Activated CD4-positive, alpha-beta memory T cell treated with anti-CD3 and anti-CD28 coated beads, Interleukin-2, amount 10 ng/mL, durations not matched to agents 7 days and 5 days (primary cell): ENCODE measurements around the gene CASKIN2. TPM values are rescaled to one million over a fixed set of nuclear protein-coding genes. Genes with fewer than 3 reads are reported as not detected.
"Not testable (repeated sequence)": the region's sequence is repeated elsewhere in the genome, so short reads cannot be mapped to it uniquely, and the experiment has no call there.

Source experiments
- CTCF ChIA-PET: fragments of 350-600 bp; sonication (Branson Sonifier 250); formaldehyde crosslinking; loops from one replicate; lab custom pipeline; 2021; ENCODE audit warnings: antibody characterized with exemption, inconsistent platforms; lab: Charles Lee
- POLR2A ChIA-PET: fragments of 350-600 bp; sonication (Branson Sonifier 250); formaldehyde crosslinking; loops from one replicate; lab custom pipeline; 2021; ENCODE audit warnings: antibody characterized with exemption; lab: Charles Lee
- DNase-seq: peaks from one replicate; pipeline ENCODE4 v3.0.0-alpha.2; 2020
- H3K27ac Mint-ChIP-seq: one replicate; pipeline ENCODE4 v1.8.0; 2021; ENCODE audit warnings: mild to moderate bottlenecking, mixed read lengths
- H3K27me3 Mint-ChIP-seq: one replicate; pipeline ENCODE4 v1.8.0; 2021; ENCODE audit warnings: mixed read lengths
- H3K36me3 Mint-ChIP-seq: one replicate; pipeline ENCODE4 v1.8.0; 2021; ENCODE audit warnings: low read depth, mixed read lengths
- H3K4me1 Mint-ChIP-seq: one replicate; pipeline ENCODE4 v1.8.0; 2021; ENCODE audit warnings: mixed read lengths
- H3K4me3 Mint-ChIP-seq: one replicate; pipeline ENCODE4 v1.8.0; 2021; ENCODE audit warnings: mild to moderate bottlenecking, mixed read lengths
- H3K9me3 Mint-ChIP-seq: one replicate; pipeline ENCODE4 v1.8.0; 2021; ENCODE audit warnings: mixed read lengths
- total RNA-seq, 2 experiments: library from RNA; stranded (reverse); gene quantifications; one replicate each; pipeline ENCODE4 v1.2.3, GENCODE V29; 2021

Gene CASKIN2
- total RNA-seq, 2 experiments from 2014 or later: 1.5 to 1.9 TPM

DNA sequence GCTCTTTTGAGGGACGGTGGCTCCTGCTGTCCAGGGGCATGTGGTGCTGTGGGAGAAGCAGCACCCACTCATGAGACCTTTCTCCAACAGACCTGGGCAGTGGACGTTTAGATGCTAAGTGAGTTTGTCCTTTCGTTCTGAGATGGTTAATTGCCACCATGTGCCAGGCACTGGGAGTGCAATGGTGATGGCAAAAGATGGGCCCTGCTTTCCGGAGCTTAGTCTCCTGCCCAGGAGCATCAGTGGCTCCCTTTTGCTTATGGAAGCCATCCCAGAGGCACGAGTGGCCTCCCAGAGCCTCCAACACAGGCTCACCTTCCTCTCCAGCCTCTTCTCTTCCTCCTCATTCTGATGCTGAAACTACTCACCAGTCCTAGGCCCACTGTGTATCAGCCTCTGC lies 28.4 kb downstream of the CASKIN2 start:
- Mint-ChIP-seq H3K4me1 (peaks cover 23% of the 10 kb centered on the region), H3K36me3 (peaks cover 8% of the 10 kb centered on the region), H3K27ac (peak overlapping the region; percentile 87), H3K4me3 (no peak overlapping the region), H3K27me3 (no peaks in the 10 kb centered on the region), H3K9me3 (no peaks in the 10 kb centered on the region)
- CTCF ChIA-PET: interaction anchor here (1.0 to 2.2 kb wide), 6 partner anchors 12 to 115 kb away, joined by 4 to 14 read pairs (median 4); partner anchors contain the start of gene TMEM94
- POLR2A ChIA-PET: interaction anchor here (0.7 to 2.2 kb wide), 7 partner anchors 16 to 267 kb away, joined by 3 to 10 read pairs (median 4); partner anchors contain the start of gene TMEM94
- DNase-seq: no peak

DNA sequence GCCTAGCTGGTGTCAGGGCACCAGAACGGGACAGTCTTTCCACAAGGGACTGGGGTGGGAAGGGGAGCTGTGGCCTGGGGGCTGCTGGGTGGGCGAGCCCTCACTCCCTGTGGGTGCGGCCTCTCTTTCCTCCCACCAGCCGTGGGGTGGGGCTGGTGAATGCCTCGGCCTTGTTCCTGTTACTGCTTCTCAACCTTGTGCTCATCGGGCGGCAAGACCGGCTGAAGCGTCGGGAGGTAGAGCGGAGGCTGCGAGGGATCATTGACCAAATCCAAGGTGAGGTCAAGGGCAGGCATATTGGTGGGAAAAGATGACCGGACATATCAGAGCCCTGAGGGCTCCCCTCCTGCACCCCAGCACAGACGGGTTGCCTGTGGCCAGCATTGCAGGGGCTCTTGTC lies 29.2 kb downstream of the CASKIN2 start:
- Mint-ChIP-seq H3K9me3 (no peaks in the 10 kb centered on the region), H3K36me3 (peaks cover 8% of the 10 kb centered on the region), H3K27me3 (no peaks in the 10 kb centered on the region), H3K4me1 (peaks cover 23% of the 10 kb centered on the region), H3K27ac (peak overlapping the region; percentile 87), H3K4me3 (no peak overlapping the region)
- DNase-seq: no peak
- POLR2A ChIA-PET: interaction anchor here (1.2 kb wide), 1 partner anchor 30 kb away, joined by 4 read pairs; no protein-coding TSS in a partner anchor
- CTCF ChIA-PET: no interaction called here

DNA sequence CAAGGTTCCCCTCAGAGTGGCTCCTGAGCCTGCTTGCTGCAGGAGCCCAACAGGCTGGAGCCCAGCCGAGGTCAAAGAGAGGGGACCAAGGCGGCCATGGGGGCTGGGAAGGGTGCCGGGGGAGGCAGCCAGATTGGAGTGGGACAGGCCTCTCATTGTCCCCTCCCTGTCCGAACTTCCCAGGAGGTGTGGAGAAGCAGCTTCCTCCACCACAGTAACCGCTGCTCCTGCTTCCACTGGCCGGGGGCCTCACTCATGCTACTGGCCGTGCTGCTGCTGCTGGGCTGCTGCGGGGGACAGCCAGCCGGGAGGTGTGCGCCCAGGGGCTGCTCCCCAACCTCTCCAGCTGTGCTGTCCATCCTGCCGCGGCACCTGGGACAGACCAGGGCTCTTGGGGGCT lies 29.6 kb downstream of the CASKIN2 start:
- Mint-ChIP-seq H3K4me3 (no peak overlapping the region), H3K9me3 (no peaks in the 10 kb centered on the region), H3K36me3 (peaks cover 8% of the 10 kb centered on the region), H3K27me3 (no peaks in the 10 kb centered on the region), H3K4me1 (peaks cover 23% of the 10 kb centered on the region), H3K27ac (no peak overlapping the region)
- ChIA-PET POLR2A (interaction anchor here (1.2 kb wide), 1 partner anchor 30 kb away, joined by 4 read pairs; no protein-coding TSS in a partner anchor), CTCF (no interaction called here)
- no peak for DNase-seq

DNA sequence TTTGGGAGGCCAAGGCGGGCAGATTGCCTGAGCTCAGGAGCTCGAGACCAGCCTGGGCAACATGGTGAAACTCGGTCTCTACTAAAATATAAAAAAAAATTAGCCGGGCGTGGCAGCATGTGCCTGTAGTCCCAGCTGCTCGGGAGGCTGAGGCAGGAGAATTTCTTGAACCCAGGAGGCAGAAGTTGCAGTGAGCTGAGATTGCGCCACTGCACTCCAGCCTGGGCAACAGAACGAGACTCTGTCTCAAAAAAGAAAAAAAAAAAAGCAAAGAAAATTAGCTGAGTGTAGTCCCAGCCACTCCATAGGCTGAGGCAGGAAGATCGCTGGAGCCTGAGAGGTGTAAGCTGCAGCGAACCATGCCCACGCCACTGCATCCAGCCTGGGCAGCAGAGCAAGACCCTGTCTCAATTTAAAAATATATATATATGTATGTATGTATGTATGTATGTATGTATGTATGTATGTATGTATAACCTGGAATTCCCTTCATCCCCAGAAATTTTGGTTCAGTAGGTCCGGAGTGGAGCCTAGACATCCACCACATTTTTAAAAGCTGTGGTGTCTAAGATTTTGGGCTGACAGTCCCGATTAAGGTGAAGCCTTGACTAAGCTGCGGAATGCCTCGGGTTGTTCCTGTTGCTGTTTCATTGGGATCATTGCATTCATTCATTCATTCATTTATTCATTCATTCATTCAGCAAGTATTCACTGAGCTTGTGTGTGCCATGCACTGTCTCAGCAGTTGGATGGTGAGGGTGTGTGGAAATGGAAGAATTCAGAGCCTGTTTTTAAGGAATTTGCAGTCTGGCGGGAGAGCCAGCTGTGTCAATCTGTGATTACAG lies 33.0 kb downstream of the CASKIN2 start:
- H3K27me3 Mint-ChIP-seq: no peaks in the 10 kb centered on the region
- ChIA-PET POLR2A (interaction anchor here (0.9 kb wide), 1 partner anchor 19 kb away, joined by 3 read pairs; no protein-coding TSS in a partner anchor), CTCF (no interaction called here)
- no peaks in the 10 kb centered on the region for H3K9me3 Mint-ChIP-seq
- no peak overlapping the region for H3K27ac Mint-ChIP-seq
- peaks cover 11% of the 10 kb centered on the region for H3K4me1 Mint-ChIP-seq
- peaks cover 6% of the 10 kb centered on the region for H3K36me3 Mint-ChIP-seq
- no peak overlapping the region for H3K4me3 Mint-ChIP-seq
- no peak for DNase-seq

DNA sequence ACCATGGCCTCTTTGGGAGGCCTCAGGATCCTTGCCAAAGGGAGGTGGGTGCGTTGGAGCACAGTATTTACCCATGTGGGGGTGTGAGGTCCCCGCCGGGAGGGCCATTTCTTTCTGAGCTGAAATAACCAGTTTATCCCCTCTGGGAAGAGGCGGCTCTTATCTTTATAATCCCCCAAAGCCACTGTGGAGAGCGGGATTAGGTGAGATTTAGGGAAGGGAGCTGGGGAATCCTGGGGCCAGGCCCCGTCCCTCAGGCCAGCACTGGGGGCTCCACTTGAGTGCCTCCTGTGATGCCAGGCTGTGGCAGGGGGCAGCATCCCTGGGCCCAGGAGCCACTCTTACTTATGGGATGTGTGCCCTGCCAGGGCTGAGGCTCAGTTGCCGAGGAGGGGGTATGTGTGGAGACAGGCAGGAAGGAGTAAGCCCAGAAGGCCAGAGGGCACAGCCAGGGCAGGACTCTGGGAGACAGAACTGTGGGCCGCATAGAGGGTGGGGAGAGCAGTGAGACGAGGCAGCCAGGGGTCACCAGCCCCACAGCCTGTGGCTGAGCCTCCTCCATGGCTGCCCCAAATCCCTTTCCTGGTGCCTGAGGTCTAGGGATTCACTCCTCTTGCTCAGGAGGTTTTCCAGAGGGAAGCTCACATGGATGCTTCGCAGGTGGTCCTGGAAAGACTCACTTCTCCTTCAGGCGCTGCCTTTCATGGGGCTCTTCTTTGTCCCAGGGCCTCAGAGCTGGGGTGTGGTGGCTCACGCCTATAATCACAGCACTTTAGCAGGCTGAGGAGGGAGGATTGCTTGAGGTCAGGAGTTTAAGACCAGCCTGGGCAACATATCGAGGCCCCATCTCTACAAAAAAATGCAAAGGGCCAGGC lies 33.9 kb downstream of the CASKIN2 start:
- ChIA-PET POLR2A (interaction anchor here (1.3 kb wide), 1 partner anchor 26 kb away, joined by 7 read pairs; the partner anchor contains the start of gene TMEM94), CTCF (no interaction called here)
- no peak for DNase-seq
- Mint-ChIP-seq H3K27me3 (no peaks in the 10 kb centered on the region), H3K27ac (no peak overlapping the region), H3K9me3 (no peaks in the 10 kb centered on the region), H3K36me3 (peaks cover 4% of the 10 kb centered on the region), H3K4me1 (peaks cover 2% of the 10 kb centered on the region), H3K4me3 (no peak overlapping the region)

DNA sequence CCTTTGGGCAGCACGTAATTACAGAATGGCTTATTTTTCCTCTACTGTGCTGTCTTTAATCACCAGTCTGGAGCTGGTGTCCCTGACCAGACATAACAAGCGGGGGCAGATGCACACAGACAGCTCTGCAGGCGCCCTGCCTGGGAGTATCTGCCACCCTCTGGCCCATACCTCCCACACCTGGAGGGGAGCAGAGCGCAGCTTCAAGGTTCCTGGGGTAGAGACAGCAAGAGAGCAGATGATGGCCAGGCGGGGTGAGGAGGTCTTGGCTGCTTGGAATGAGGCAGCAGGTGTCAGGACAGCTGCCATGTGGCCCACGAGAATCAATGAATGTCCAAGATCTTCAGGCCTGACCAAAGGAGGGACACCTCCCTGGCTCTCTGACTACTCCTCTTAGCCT lies 35.1 kb downstream of the CASKIN2 start:
- POLR2A ChIA-PET: interaction anchor here (1.3 kb wide), 1 partner anchor 24 kb away, joined by 7 read pairs; the partner anchor contains the start of gene TMEM94
- Mint-ChIP-seq H3K9me3 (no peaks in the 10 kb centered on the region), H3K36me3 (no peaks in the 10 kb centered on the region), H3K4me1 (no peaks in the 10 kb centered on the region), H3K27me3 (no peaks in the 10 kb centered on the region), H3K27ac (no peak overlapping the region), H3K4me3 (no peak overlapping the region)
- CTCF ChIA-PET: no interaction called here
- DNase-seq: no peak

DNA sequence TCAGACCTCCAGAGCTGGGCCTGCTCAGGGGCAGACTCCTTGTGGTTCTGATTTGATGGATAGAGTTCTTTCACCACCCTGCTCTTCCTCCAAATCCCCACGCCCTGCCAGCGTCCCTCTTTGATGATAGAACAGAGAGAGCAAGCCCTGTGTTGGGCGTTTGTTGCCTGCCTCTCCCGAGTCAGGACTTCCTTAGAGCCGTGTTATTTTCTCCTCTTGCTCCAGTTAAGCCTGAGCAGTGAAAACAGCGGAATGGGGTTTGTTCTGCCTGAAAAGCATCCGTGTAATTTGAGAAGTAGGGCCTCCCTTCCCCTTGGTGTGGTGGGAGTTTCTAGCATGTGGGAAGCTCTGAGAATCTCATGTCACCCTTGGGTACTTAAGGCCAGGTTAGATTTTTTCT lies 36.8 kb downstream of the CASKIN2 start:
- Mint-ChIP-seq H3K4me3 (no peak overlapping the region), H3K27me3 (no peaks in the 10 kb centered on the region), H3K9me3 (no peaks in the 10 kb centered on the region), H3K4me1 (no peaks in the 10 kb centered on the region), H3K27ac (no peak overlapping the region), H3K36me3 (no peaks in the 10 kb centered on the region)
- CTCF ChIA-PET: no interaction called here
- POLR2A ChIA-PET: no interaction called here
- no peak for DNase-seq

DNA sequence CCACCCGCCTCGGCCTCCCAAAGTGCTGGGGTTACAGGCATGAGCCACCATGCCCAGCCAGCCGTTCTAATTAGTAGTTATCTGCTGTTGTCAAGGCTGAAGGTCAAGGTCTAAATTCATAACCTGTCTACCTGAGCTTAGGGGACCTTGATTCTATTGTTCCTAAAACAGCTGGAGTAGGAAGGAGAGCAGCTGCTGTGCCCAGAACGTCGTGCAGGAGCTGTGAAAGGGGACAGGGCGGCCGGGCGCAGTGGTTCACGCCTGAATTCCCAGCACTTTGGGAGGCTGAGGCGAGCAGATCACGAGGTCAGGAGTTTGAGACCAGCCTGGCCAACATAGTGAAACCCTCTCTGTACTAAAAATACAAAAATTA lies 37.9 kb downstream of the CASKIN2 start:
- CTCF ChIA-PET: interaction anchor here (0.6 kb wide), 1 partner anchor 17 kb away, joined by 3 read pairs; no protein-coding TSS in a partner anchor
- not testable (repeated sequence) for H3K4me1 Mint-ChIP-seq, H3K4me3 Mint-ChIP-seq

DNA sequence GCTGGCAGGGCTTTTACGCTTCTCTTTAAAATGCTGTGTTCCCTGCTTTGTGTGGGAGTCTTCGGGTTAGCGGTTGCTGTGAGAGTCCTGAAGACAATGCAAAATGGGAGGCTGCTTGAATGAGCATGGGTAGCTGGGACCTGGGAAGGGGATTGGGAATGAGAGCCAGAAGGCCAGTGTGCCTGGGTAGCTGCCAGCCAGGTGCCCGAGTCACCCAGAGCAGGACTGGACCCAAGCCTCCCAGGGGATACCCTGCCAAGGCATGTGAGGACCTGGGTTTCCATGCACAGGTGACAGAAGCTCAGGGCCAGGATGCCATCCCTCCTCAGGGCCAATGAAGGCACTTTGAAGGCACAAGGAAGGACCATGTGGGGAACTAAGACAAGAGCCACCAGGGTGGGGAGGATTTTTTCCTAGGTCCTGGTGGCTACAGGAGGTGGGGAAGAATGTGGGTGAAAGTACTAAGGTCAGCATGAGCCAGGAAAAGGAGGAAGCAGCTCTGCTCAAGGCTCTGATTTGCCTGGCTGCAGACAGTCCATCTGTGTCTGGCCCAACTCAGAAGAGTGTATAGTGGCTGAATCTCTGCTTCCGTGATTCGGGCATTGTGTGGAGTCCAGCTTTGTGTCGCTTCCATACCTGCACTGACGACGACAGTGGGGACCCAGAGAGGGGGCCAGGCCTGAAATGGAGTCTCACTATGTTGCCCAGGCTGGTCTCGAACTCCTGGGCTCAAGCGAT lies 38.4 kb downstream of the CASKIN2 start:
- H3K27ac Mint-ChIP-seq: no peak overlapping the region
- POLR2A ChIA-PET: interaction anchor here (1.0 to 1.3 kb wide), 2 partner anchors 8 to 20 kb away, joined by 3 read pairs; partner anchors contain the start of gene TMEM94
- peaks cover 12% of the 10 kb centered on the region for H3K36me3 Mint-ChIP-seq
- H3K4me3 Mint-ChIP-seq: no peak overlapping the region
- no peak for DNase-seq
- no peaks in the 10 kb centered on the region for H3K4me1 Mint-ChIP-seq
- CTCF ChIA-PET: no interaction called here
- H3K9me3 Mint-ChIP-seq: no peaks in the 10 kb centered on the region
- H3K27me3 Mint-ChIP-seq: no peaks in the 10 kb centered on the region

More for the DNA sequence above, 37.9 kb downstream of the CASKIN2 start:
- H3K27ac Mint-ChIP-seq, DNase-seq, H3K9me3 Mint-ChIP-seq, H3K27me3 Mint-ChIP-seq, H3K36me3 Mint-ChIP-seq: not testable (repeated sequence)
- POLR2A ChIA-PET: interaction anchor here (1.0 to 1.3 kb wide), 2 partner anchors 9 to 21 kb away, joined by 3 read pairs; partner anchors contain the start of gene TMEM94

DNA sequence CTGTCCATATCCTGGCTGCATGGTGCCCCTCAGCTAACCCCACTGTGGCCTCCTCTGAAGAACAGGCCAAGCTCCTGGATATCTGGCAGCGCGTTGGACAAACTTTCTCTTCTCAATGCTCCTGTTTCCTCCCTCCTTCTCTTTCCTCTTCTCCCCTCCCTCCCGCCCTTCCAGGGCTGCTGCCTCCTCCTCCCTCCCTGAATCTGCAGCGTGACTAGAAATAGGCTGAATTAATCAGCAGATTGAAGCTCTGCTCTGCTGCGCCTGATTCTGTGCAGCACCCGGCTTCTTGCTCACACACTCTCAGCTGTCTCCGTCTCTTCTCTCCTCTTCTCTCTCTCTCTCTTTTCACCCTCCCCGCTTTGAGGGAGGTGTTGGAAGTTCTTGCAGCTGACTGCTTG lies 39.1 kb downstream of the CASKIN2 start:
- CTCF ChIA-PET: no interaction called here
- Mint-ChIP-seq H3K4me3 (no peak overlapping the region), H3K4me1 (no peaks in the 10 kb centered on the region), H3K36me3 (peaks cover 15% of the 10 kb centered on the region), H3K27me3 (no peaks in the 10 kb centered on the region), H3K27ac (no peak overlapping the region), H3K9me3 (no peaks in the 10 kb centered on the region)
- DNase-seq: no peak
- POLR2A ChIA-PET: no interaction called here

DNA sequence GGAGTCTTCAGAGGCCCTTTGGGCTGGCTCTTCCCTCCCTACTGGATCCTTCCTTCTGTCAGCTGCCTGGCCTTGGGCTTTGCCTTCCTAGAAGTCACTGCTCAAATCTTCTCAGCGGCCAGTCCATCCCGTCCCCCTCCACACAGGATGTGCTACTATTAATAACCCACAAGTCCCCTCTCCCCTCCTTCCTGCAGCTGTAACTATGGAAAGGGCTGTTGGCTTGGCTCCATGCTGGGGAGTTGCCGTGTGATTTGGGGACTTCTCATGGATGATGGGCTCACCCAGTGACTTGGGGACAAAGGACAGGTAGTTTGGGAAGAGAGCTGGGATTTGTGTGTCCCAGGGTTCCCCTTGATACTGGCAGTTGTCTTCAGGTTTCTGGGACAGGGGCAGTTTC lies 39.5 kb downstream of the CASKIN2 start:
- H3K9me3 Mint-ChIP-seq: no peaks in the 10 kb centered on the region
- peaks cover 15% of the 10 kb centered on the region for H3K36me3 Mint-ChIP-seq
- DNase-seq: no peak
- CTCF ChIA-PET: no interaction called here
- POLR2A ChIA-PET: no interaction called here
- H3K4me1 Mint-ChIP-seq: no peaks in the 10 kb centered on the region
- H3K4me3 Mint-ChIP-seq: no peak overlapping the region
- no peaks in the 10 kb centered on the region for H3K27me3 Mint-ChIP-seq
- no peak overlapping the region for H3K27ac Mint-ChIP-seq

DNA sequence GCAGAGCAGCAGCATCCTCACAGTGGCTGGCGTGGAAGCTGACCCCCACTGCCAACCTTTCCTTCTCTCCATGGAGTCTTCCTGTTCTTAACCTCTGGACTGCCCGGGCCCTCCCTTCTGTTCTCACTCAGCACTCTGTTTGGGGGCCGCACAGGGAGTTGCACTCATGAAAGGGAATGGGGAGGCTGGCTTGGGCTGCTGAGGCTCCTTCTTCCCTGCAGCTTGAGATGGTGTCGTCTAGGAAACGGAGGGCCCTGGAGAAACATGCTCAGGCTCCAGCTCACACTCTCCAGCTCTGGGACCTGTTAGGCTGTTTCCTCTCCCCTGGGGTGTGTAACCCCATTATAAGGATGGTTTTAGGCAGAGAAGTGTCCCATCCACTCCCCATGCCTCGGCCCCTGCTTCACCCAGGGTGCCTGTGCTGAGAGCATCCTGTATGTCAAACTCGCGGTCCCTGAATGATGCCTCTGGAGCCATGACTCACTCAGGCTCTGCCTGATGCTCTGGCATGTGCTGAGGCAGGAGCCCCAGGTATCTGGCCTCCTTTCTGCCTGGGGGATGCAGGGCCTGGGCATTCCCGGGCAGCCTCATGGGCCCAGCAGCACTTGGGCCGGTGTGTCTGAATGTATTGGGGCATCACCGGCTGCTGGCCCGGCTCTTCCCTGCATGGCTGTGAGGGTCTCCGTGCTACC lies 40.0 kb downstream of the CASKIN2 start:
- H3K27ac Mint-ChIP-seq: no peak overlapping the region
- DNase-seq: no peak
- POLR2A ChIA-PET: no interaction called here
- H3K9me3 Mint-ChIP-seq: no peaks in the 10 kb centered on the region
- H3K4me3 Mint-ChIP-seq: no peak overlapping the region
- H3K4me1 Mint-ChIP-seq: no peaks in the 10 kb centered on the region
- H3K36me3 Mint-ChIP-seq: peaks cover 15% of the 10 kb centered on the region
- CTCF ChIA-PET: no interaction called here
- no peaks in the 10 kb centered on the region for H3K27me3 Mint-ChIP-seq
